Bladder microvascular endothelial cell (primary cell): Measurements from ENCODE around the gene MRPL49. TPM values are rescaled to one million over a fixed set of nuclear protein-coding genes. Genes with fewer than 3 reads are reported as not detected.

Experiments
- total RNA-seq: library from RNA; depleted of rRNA; stranded (reverse); fragments of >200 nt; gene quantifications from 2 replicates; pipeline ENCODE4 v1.2.3, GENCODE V29; 2014

Gene MRPL49
- total RNA-seq, result 34.5 and 50.3 TPM in 2 replicates

GRCh38 chr11:65121865-65122696 is at the start of gene MRPL49, which contains the start of gene FAU:
TSS of gene MRPL49 (plus strand) at chr11:65122321. CDS start at chr11:65122347, 26 bp downstream.
TSS of gene FAU (minus strand) at chr11:65122134. CDS start at chr11:65121813, 321 bp downstream.

GRCh38 chr11:65083834-65084597 is 38.1 kb upstream of the MRPL49 start, which contains the start of the genes CDCA5 and ZFPL1:
TSS of gene CDCA5 (minus strand) at chr11:65084040. CDS start at chr11:65083978, 62 bp downstream.
TSS of gene ZFPL1 (plus strand) at chr11:65084222. CDS start at chr11:65084699, 477 bp downstream.

GRCh38 chr11:65095974-65096806 is 25.9 kb upstream of the MRPL49 start, which contains the start of gene VPS51:
TSS of gene VPS51 (plus strand) at chr11:65096214. CDS start at chr11:65096251, 37 bp downstream.

GRCh38 chr11:65111744-65112545 is 10.2 kb upstream of the MRPL49 start, which contains the start of gene TM7SF2:
TSS of gene TM7SF2 (plus strand) at chr11:65111872. CDS start at chr11:65112016, 144 bp downstream.

GRCh38 chr11:65117206-65118096 is 4.7 kb upstream of the MRPL49 start, which contains the start of gene ZNHIT2:
TSS of gene ZNHIT2 (minus strand) at chr11:65117701. CDS start at chr11:65117653, 48 bp downstream.

GRCh38 chr11:65134240-65134951 is 12.3 kb downstream of the MRPL49 start, which contains the start of gene SYVN1:
TSS of gene SYVN1 (minus strand) at chr11:65134519. CDS start at chr11:65133601, 918 bp downstream.

GRCh38 chr11:65170058-65170534 is 48.0 kb downstream of the MRPL49 start, which contains the start of gene SPDYC:
TSS of gene SPDYC (plus strand) at chr11:65170233. CDS start at chr11:65171358, 1,125 bp downstream.

Other genes starting within 250 kb of the MRPL49 start
- gene EHD1, start 243.7 kb upstream of the MRPL49 start, total RNA-seq, result 43.5 and 108 TPM in 2 replicates
- 7.0 and 13.4 TPM in 2 replicates for gene ATG2A, start 205.1 kb upstream of the MRPL49 start, total RNA-seq
- gene PPP2R5B, start 197.6 kb upstream of the MRPL49 start, total RNA-seq, result 7.6 and 13.6 TPM in 2 replicates
- gene GPHA2, start 186.4 kb upstream of the MRPL49 start, total RNA-seq, result not detected in 2 replicates
- not detected in 2 replicates for gene MAJIN, start 150.2 kb upstream of the MRPL49 start, total RNA-seq
- 0.31 and 0.32 TPM in 2 replicates for gene BATF2, start 125.3 kb upstream of the MRPL49 start, total RNA-seq
- gene ARL2, start 108.2 kb upstream of the MRPL49 start, total RNA-seq, result 120 and 126 TPM in 2 replicates
- 8.1 and 10.4 TPM in 2 replicates for gene SNX15, start 94.9 kb upstream of the MRPL49 start, total RNA-seq
- gene SAC3D1, start 81.1 kb upstream of the MRPL49 start, total RNA-seq, result 8.4 and 9.8 TPM in 2 replicates
- 8.1 and 8.8 TPM in 2 replicates for gene NAALADL1, start 63.8 kb upstream of the MRPL49 start, total RNA-seq
- gene CDCA5, start 38.3 kb upstream of the MRPL49 start, total RNA-seq, result 8.1 and 8.6 TPM in 2 replicates
- 23.0 and 30.5 TPM in 2 replicates for gene ZFPL1, start 38.1 kb upstream of the MRPL49 start, total RNA-seq
- gene VPS51, start 26.1 kb upstream of the MRPL49 start, total RNA-seq, result 199 and 268 TPM in 2 replicates
- 8.7 and 16.1 TPM in 2 replicates for gene TM7SF2, start 10.4 kb upstream of the MRPL49 start, total RNA-seq
- 3.6 and 5.5 TPM in 2 replicates for gene ZNHIT2, start 4.6 kb upstream of the MRPL49 start, total RNA-seq
- 268 and 409 TPM in 2 replicates for gene FAU, start 187 bp upstream of the MRPL49 start, total RNA-seq
- 7.3 and 32.0 TPM in 2 replicates for gene SYVN1, start 12.2 kb downstream of the MRPL49 start, total RNA-seq
- gene SPDYC, start 47.9 kb downstream of the MRPL49 start, total RNA-seq, result not detected in 2 replicates
- gene CAPN1, start 59.6 kb downstream of the MRPL49 start, total RNA-seq, result 86.8 and 101 TPM in 2 replicates
- gene POLA2, start 139.6 kb downstream of the MRPL49 start, total RNA-seq, result 6.2 and 7.7 TPM in 2 replicates
- 7.1 and 8.7 TPM in 2 replicates for gene CDC42EP2, start 192.5 kb downstream of the MRPL49 start, total RNA-seq
- 22.0 and 32.5 TPM in 2 replicates for gene DPF2, start 211.5 kb downstream of the MRPL49 start, total RNA-seq
- under 0.01 and 0.13 TPM in 2 replicates for gene TIGD3, start 232.4 kb downstream of the MRPL49 start, total RNA-seq